Adrenal gland (tissue), 12 donors: ENCODE results near the gene SHISA3. TPM values are rescaled to one million over a fixed set of nuclear protein-coding genes. Genes with fewer than 3 reads are reported as not detected.

Source experiments
- DNase-seq, 7 donors: peaks; one replicate each; pipeline ENCODE4 v3.0.0-alpha.2; 2019 to 2020
- H3K27ac ChIP-seq, 5 donors: fragments of 200-600 bp; sonication (generic) in 4 of 5; 1 replicate in 3 of 5; 2 replicates in 2 of 5; pipeline versions ENCODE4 v1.5.1 to v1.8.0; 2016 to 2020; ENCODE audit warnings: mild to moderate bottlenecking in 1 of 5
- H3K27me3 ChIP-seq: fragments of 200-600 bp; 2 replicates; pipeline ENCODE4 v1.8.0; 2021
- H3K36me3 ChIP-seq, 2 donors: fragments of 200-600 bp; replicated peaks in 1 of 2; 1 replicate in 1 of 2; 2 replicates in 1 of 2; pipeline versions ENCODE4 v1.5.1 to v1.8.0; 2018 to 2022
- H3K4me1 ChIP-seq, 2 donors: fragments of 200-600 bp; replicated peaks in 1 of 2; 1 replicate in 1 of 2; 2 replicates in 1 of 2; pipeline versions ENCODE4 v1.5.1 to v1.8.0; 2018 to 2021
- H3K4me3 ChIP-seq, 4 donors: fragments of 200-600 bp; sonication (generic) in 3 of 4; one replicate each; pipeline ENCODE4 v1.5.1; 2016 to 2018
- H3K9me3 ChIP-seq, 3 donors: fragments of 200-600 bp; sonication (generic) in 1 of 3; replicated peaks in 1 of 3; 1 replicate in 2 of 3; 2 replicates in 1 of 3; pipeline versions ENCODE4 v1.5.1 to v1.8.0; 2016 to 2021
- POLR2A ChIP-seq, 2 donors: fragments of 450-650 bp; IDR thresholded peaks; one replicate each; pipeline ENCODE4 v1.6.1; 2017; ENCODE audit warnings: antibody characterized with exemption in 2 of 2, mild to moderate bottlenecking in 2 of 2, moderate library complexity in 1 of 2
- WGBS, 4 donors: extraction: QIAGEN DNeasy Blood & Tissue Kit in 2 of 4; methylation state at CpG; one replicate each; pipeline versions ENCODE4 v1.1.5 to v1.1.7; 2013 to 2017; 5-methylcytosine and 5-hydroxymethylcytosine counted together
- intact Hi-C, 2 donors: fragments of 100-400 bp; cut with DNase I; formaldehyde crosslinking; loops; one replicate each; pipeline versions ENCODE4 v1.14.1 to v1.15.0; 2022 to 2023
- polyA plus RNA-seq, 3 donors: library from polyadenylated mRNA; stranded (reverse); fragments of 200-250 nt in 2 of 3; fragments of 350-450 nt in 1 of 3; fragmentation: Illumina TruSeq in 1 of 3; extraction: RNeasy Lipid Tissue Mini Kit (QIAGEN cat#74804) in 1 of 3; gene quantifications; one replicate each; pipeline ENCODE4 v1.2.3, GENCODE V29; 2013 to 2014
- total RNA-seq, 9 donors: library from RNA; depleted of rRNA in 4 of 9; stranded (reverse); fragments of >200 nt in 4 of 9; fragments of 120-200 nt in 1 of 9; fragmentation: NEBNext Ultra II Directional in 1 of 9; extraction: Animal tissue kit (Norgen Biotek cat#: 25700) in 1 of 9; gene quantifications; one replicate each; pipeline versions ENCODE4 v1.1.0 to v1.2.4, GENCODE V29; 2013 to 2023
- TF ChIP-seq, protein P1 (sequence below), 6 experiments: fragments of 450-650 bp in 4 of 6; fragments of 200-600 bp in 2 of 6; sonication (generic) in 1 of 6; IDR thresholded peaks; 1 replicate in 5 of 6; 2 replicates in 1 of 6; pipeline versions ENCODE4 v1.5.1 to v1.8.0; 2016 to 2021; ENCODE audit warnings: antibody characterized with exemption in 6 of 6, mild to moderate bottlenecking in 2 of 6, moderate library complexity in 1 of 6
- donor health status: healthy with polysubstance abuse.
- donor health status: Bipolar disorder and iron deficiency.
- donor health status: DM: yes; HTN: yes; CAD: no.
- donor health status: DM: no; HTN: no; CAD: no.
- donor health status: DM: no; HTN: no; CAD: no.
- donor health status: DM: yes; HTN: yes; CAD: no.

The SHISA3 gene
- total and polyA plus RNA-seq, 12 donors = 0.26 to 2.8 (median 1.7) TPM

GRCh38 chr4:42417550-42417949 lies 20.3 kb downstream of the SHISA3 start:
- no peaks in the 10 kb centered on the region for H3K4me1 ChIP-seq
- TF ChIP-seq, protein P1, sequence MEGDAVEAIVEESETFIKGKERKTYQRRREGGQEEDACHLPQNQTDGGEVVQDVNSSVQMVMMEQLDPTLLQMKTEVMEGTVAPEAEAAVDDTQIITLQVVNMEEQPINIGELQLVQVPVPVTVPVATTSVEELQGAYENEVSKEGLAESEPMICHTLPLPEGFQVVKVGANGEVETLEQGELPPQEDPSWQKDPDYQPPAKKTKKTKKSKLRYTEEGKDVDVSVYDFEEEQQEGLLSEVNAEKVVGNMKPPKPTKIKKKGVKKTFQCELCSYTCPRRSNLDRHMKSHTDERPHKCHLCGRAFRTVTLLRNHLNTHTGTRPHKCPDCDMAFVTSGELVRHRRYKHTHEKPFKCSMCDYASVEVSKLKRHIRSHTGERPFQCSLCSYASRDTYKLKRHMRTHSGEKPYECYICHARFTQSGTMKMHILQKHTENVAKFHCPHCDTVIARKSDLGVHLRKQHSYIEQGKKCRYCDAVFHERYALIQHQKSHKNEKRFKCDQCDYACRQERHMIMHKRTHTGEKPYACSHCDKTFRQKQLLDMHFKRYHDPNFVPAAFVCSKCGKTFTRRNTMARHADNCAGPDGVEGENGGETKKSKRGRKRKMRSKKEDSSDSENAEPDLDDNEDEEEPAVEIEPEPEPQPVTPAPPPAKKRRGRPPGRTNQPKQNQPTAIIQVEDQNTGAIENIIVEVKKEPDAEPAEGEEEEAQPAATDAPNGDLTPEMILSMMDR (IDR thresholded peaks at IDR 0.05) = no peak
- no peak for TF ChIP-seq POLR2A (IDR thresholded peaks at IDR 0.05)
- intact Hi-C loops = no loop called here
- WGBS, 4 donors = 90 to 97% (median 95%) methylated on average over 3 of the region's 3 CpGs
- H3K27ac ChIP-seq = no peak overlapping the region
- H3K36me3 ChIP-seq = peaks cover 0 to 4% of the 10 kb centered on the region in 2 donors
- no peaks in the 10 kb centered on the region for H3K9me3 ChIP-seq
- DNase-seq = no peak
- no peaks in the 10 kb centered on the region for H3K27me3 ChIP-seq
- H3K4me3 ChIP-seq = no peak overlapping the region

GRCh38 chr4:42420140-42420539 lies 22.9 kb downstream of the SHISA3 start:
- DNase-seq = no peak
- Histone ChIP-seq H3K27ac (no peak overlapping the region), H3K9me3 (no peaks in the 10 kb centered on the region), H3K4me1 (no peaks in the 10 kb centered on the region), H3K4me3 (no peak overlapping the region), H3K36me3 (peaks cover 0 to 7% of the 10 kb centered on the region in 2 donors), H3K27me3 (no peaks in the 10 kb centered on the region)
- WGBS, 4 donors = 91 to 97% (median 95%) methylated on average over 5 of the region's 5 CpGs
- intact Hi-C loops = no loop called here
- no peak for TF ChIP-seq POLR2A (IDR thresholded peaks at IDR 0.05)
- TF ChIP-seq, protein P1 (IDR thresholded peaks at IDR 0.05) = no peak

GRCh38 chr4:42425146-42426065 lies 28.1 kb downstream of the SHISA3 start:
- intact Hi-C loops = no loop called here
- no peak for DNase-seq
- 89 to 95% (median 92%) methylated on average over 19 of the region's 19 CpGs for WGBS, 4 donors
- no peaks in the 10 kb centered on the region for H3K9me3 ChIP-seq
- TF ChIP-seq POLR2A (IDR thresholded peaks at IDR 0.05) = no peak
- TF ChIP-seq, protein P1 (IDR thresholded peaks at IDR 0.05) = no peak
- no peaks in the 10 kb centered on the region for H3K4me1 ChIP-seq
- H3K27ac ChIP-seq = no peak overlapping the region
- peaks cover 0 to 7% of the 10 kb centered on the region in 2 donors for H3K36me3 ChIP-seq
- H3K4me3 ChIP-seq = no peak overlapping the region
- no peaks in the 10 kb centered on the region for H3K27me3 ChIP-seq

DNA sequence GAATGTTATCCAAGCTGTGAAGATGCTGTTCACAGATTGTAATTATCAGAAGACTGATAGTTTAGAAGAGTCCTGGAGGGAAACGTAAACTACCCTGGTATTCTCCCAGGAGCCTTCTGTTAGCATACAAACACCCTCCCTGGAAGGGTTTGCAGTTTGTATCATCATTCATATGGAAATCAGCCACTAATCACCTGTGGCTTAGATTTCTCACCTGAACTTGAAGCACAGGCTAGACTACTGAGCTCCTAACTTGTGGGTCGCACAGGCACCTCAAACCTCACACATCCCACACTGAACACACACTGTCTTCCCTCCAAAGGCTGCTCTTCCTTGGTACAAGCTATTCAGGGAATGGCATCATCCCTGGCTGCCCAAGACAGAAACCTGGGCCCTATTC lies 30.7 kb downstream of the SHISA3 start:
- WGBS, 4 donors = 88 to 95% (median 91%) methylated on average over 2 of the region's 2 CpGs
- intact Hi-C loops = no loop called here
- TF ChIP-seq, protein P1 (IDR thresholded peaks at IDR 0.05) = no peak
- no peak for TF ChIP-seq POLR2A (IDR thresholded peaks at IDR 0.05)
- no peak for DNase-seq
- H3K27me3 ChIP-seq = no peaks in the 10 kb centered on the region
- no peaks in the 10 kb centered on the region for H3K9me3 ChIP-seq
- no peaks in the 10 kb centered on the region for H3K4me1 ChIP-seq
- no peak overlapping the region for H3K27ac ChIP-seq
- no peak overlapping the region for H3K4me3 ChIP-seq
- H3K36me3 ChIP-seq = no peaks in the 10 kb centered on the region
